HG02981 (cell line): ENCODE results near the gene RC3H2.
"Not testable (repeated sequence)": the region's sequence is repeated elsewhere in the genome, so short reads cannot be mapped to it uniquely, and the experiment has no call there.

ENCODE experiments used
- ATAC-seq: cut with Tn5 transposase; IDR thresholded peaks from one replicate; pipeline ENCODE4 v1.9.1; 2021; ENCODE audit warnings: mild to moderate bottlenecking, moderate library complexity; ENCODE audit not compliant: unreplicated experiment

The RC3H2 gene

DNA sequence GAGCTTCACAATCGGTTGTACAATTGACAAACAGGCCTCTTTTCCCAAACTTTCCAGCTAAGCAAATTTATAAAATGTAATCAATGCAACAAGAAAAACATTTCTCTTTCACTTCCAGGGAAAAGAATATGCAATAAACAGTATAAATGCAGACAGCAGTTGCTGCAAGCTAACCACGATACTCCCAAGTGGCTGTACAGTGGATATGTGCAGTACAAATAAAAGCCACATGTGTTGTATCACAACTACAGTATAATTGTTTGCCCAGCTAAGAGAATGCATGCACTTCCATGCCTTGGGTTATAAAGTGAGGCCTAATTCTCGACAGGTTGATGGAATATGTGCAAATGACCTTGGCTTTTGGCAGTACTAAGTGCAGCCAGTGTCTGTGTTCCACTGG, 60.0 kb downstream of the RC3H2 start:
- no peak for ATAC-seq

DNA sequence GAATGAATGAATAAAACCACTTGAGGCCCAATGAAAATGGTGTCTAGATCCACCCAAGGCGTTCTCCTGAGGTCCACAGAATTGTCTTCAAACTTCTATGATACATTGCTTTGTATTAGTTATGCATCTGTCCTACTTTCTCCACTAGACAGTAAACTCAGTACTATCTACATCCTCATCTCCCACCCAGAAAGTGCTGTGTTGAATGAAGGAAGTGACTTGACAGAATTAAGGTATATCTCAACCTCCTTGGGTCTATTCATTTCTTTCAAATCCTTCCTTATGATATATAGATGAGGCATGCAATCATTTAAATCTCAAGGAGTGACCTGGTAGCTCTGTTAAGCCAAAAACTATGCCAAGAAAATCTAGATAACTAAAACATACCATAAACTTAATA, 61.0 kb downstream of the RC3H2 start:
- ATAC-seq: no peak

DNA sequence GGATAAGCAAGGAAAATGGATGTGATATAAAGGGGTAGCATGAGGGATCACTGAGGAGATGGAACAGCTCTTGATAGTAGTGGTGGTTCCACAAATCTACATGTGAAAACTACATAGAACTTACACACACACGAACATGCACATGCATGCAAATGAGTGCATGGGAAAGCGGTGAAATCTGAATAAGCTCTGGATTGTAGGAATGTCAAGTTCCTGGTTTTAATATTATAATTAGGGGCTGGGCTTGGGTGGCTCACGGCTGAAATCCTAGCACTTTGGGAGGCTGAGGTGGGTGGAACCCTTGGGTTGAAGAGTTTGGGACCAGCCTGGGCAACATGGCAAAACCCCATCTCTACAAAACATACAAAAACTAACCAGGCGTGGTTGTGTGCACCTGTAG, 63.7 kb downstream of the RC3H2 start:
- ATAC-seq: no peak

DNA sequence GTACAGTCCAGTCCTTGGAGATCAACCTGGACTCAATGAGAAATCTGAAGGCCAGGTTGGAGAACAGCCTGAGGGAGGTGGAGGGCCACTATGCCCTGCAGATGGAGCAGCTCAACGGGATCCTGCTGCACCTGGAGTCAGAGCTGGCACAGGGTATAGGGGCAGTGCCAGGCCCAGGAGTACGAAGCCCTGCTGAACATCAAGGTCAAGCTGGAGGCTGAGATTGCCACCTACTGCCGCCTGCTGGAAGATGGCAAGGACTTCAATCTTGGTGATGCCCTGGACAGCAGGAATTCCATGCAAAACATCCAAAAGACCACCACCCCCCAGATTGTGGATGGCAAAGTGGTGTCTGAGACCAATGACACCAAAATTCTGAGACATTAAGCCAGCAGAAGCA, 66.7 kb downstream of the RC3H2 start:
- not testable (repeated sequence) for ATAC-seq

DNA sequence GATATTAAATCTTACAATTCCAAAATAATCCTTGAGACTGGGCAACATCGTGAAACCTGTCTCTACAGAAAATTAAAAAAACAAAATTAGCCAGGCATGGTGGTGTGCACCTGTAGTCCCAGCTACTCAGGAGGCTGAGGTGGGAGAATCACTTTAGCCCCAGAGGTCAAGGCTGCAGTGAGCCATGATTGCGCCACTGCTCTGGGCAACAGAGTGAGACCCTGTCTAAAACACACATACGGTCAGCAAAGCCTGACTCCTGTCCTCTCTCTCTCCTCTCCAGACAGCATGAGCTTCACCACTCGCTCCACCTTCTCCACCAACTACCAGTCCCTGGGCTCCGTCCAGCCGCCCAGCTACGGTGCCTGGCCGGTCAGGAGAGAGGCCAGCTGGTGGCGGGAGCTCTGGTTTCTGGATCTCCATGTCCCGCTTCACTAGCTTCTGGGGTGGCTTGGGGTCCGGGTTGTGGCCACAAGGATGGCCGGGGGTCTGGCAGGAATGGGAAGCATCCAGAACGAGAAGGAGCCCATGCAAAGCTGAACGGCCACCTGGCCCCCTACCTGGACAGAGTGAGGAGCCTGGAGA, 67.8 kb downstream of the RC3H2 start:
- no peak for ATAC-seq

DNA sequence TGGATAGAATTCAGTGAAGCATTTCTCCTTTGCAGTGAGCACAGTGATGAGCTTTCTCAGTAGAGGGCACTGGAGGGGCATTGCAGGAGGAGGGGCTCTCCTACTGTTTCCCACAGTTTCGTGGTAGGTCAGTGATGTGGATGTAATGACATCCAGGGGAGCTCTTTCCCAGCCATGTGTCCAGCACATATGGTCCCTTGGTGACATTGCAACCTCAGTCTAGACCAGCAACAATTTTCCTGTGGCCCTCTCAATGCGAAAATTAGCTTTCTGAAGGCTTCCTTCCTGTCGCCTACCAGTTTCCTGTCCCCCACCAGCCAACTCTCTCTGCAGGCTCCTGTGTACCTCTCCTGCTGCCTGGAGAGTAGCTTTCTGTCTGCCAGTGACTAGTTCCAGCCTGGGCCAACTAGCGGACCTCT, 69.8 kb downstream of the RC3H2 start:
- ATAC-seq: no peak

DNA sequence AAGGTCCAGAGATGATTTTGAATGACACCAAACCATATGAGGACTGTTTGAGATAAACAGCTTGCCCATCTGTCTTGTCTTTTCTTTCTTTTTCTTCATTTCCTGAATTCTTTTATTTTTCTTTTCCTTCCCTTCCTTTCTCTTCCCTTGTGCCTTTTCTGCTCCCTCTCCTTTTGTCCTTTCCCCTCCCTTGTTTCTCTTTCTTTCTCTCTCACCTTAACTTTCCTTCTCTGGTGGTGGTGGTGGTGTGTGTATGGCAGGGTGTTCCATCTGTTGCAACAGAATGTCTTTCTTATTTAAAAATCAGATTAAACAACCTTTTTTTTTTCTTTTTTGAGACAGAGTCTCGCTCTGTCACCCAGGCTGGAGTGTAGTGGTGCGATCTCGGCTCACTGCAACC, 73.0 kb downstream of the RC3H2 start:
- ATAC-seq: no peak

DNA sequence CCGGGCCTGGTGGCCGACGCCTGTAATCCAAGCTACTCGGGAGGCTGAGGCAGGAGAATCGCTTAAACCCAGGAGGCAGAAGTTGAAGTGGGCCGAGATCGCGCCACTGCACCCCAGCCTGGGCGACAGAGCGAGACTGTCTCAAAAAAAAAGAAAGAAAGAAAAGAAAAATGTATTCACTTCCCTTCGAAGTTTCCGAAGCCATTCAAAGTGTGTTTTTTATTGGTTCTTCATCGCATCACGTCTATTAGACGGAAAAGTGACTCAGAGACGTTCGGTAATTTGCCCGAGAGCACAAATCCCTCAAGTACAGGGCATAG, 76.2 kb downstream of the RC3H2 start:
- not testable (repeated sequence) for ATAC-seq

DNA sequence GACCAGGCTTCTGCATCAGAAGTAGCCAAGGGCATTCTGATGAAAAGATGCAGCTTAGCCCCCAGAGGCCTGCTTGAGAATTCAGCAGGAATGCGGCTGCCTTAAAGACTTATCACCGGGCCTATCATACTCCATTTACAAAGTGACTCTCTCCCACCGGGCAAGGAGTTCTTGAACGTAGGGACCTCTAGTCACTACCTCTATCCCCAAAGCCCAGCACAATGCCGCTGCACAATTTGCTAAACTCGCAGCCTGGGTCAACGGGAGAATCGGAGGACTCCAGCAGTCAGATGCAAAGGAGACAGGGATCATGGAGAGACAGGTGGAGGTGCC, 77.4 kb downstream of the RC3H2 start:
- ATAC-seq: peak; percentile 20

DNA sequence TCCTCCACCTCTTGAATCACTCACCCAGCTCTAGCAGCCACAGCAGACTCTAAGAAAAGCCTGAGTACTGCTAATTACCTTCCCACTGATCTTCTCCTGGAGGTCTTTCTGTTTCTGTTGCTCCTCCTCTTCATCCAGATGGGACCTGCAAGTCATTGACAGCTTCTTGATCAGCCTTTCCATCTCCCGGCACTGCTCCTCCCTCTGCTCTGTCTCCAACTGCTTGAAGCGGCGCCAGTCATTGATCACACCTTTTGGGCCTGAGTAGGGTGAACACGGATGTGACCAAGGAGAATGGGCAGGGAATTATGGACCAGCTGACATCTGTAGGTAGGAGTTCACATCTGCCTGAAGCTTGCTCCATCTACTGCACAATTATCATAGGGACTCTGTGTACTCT, 82.2 kb downstream of the RC3H2 start:
- no peak for ATAC-seq

DNA sequence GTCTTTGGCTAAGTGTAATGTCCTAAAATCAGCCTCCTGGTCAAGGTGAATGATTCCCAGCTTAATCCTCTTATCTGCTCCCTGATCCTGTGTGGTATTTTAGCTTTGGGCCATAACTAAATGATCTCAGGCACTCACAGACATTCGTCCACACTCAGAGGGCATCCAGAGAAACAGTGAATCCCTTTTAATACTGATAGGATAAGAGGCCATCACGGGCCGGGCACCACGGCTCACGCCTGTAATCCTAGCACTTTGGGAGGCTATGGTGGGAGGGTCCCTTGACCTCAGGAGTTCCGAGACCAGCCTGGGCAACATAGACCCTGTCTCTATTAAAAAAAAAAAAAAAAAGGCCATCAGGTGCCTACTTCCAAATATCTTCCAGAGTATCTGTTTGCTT, 83.1 kb downstream of the RC3H2 start:
- no peak for ATAC-seq

DNA sequence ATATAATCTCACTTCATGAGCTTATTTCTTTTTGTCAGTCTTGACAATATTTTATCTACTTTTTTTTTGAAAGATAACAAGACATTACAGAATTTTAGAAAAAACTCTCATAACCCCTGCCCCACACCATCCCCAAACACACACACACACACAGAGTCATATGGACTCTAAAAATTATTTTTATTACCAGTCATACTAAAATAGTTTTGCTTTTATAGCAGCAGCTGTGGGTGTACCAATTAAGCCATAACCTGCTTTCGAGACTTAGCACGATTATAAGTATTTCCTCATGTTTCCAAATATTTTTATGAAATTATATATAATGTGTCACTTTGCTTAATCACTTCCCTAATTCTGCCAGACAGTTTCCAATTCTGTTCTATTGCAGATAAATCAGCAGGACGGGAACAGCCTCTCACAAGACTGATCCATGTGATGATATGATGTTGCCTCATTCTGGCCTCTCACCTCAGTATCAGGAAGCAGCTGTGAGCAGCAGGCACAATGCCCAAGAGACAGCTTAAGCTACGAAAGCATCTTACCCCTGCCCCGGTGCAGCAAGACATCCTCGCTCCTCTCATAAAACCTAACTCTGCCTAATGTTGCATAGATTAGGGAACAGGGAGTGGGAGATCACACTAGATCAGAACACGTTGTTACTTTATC, 83.7 kb downstream of the RC3H2 start:
- ATAC-seq: no peak

DNA sequence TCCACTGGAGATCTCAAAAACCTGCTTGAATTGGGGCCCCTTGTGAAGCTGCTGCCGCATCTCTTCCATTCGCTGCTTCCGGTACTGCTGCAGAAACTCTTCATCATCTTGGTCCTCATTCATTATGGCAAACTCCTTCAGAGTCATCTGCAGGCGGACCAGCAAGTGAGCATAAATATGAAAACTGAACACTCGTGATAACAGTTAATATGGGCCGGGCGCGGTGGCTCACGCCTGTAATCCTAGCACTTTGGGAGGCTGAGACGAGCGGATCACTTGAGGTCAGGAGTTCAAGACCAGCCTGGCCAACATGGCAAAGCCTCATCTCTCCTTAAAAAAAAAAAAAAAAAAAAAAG, 84.7 kb downstream of the RC3H2 start:
- no peak for ATAC-seq

DNA sequence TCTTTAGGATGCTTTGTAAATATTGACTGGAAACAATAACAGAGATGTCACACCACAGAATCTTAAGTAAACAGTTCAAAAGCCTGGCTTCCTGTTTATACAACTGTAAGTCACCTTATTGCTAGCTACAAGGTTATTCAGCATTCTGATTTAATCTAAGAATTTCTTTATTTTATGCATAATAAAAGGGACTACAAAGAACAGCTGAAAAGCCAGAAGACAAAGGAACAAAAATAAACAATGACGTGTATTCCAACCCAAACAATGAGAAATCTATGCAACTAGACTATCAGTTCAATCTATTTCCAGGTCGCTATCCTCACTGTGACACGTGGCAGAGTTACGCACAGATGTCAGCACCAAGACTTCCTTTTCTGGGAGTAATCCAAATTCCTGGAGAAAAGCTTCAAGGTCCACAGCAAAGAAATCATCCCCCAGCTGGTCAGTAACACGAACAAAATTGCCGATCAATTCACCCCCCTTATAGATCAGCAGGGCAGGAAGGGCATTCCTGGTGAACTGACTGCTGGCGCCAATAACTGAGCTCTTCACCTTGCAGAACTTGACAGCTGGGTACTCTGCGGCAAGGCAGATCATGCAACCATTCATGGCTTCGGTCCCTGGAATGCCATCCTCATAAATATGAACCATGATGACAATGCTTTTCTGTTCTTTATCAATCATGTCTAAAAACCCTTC, 85.2 kb downstream of the RC3H2 start:
- ATAC-seq: no peak

DNA sequence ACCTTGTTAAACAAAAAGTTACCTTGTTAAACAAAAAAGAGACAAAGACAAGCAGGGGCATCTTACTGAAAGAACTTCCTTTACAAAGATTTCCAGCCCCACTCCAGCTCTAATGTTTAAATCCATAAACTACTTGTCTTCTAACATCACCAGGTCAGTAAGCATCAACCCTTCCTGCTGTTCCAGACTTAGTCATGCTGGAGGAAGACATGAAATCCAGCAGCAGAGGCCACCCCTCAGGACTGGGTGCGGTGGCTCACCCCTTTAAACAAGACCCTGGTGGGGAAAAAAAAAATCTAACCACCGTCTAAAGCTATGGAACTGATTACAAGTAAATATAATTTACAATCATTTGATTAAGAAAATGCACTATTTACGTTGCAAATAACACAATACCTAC, 85.8 kb downstream of the RC3H2 start:
- no peak for ATAC-seq

DNA sequence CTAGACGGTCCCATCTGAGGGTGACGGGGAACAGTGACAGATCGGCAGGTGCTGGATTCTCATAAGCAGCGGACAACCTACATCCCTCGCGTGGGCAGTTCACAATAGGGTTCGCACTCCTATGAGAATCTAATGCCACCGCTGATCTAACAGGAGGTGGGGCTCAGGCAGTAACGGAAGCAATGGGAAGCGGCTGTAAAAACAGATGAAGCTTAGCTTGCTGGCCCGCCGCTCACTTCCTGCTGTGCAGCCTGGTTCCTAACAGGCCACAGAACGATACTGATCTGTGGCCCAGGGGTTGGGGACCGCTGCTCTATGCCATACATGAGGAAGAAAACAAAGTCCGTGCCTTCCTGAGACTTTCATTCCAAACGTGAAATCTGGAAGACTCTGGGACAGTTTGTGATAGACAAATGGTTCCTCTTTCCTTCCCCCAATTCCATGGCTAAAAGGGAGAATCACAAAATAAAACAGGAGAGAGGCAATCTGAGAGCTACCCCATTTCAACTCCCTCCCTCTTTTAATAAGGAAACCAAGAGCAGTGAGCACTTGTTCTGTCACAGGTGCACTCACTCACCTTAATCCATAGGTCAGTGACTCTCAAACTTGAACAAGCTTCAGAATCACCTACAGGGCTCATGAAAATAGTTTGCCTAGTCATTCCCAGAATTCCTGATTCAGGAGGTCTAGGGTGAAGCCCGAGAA, 88.8 kb downstream of the RC3H2 start:
- ATAC-seq: peak; percentile 65

DNA sequence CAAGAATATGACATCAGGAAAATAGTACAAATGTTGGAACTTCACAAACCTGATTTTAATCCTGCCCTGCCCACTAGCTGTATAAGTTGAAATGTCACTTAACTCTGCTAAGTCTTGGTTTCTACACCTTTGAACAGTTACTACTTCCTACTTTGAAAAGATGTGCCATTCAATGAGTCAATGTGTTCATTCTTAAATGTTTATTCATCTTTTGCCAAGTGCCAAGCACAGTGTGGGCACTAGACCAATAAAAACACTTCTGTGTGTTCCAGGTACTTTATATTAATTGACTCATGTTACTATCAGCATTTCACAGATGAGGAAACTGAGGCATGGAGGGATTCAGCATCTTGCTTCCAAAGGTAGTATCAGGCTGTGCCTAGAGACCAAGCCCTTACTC, 89.6 kb downstream of the RC3H2 start:
- no peak for ATAC-seq

DNA sequence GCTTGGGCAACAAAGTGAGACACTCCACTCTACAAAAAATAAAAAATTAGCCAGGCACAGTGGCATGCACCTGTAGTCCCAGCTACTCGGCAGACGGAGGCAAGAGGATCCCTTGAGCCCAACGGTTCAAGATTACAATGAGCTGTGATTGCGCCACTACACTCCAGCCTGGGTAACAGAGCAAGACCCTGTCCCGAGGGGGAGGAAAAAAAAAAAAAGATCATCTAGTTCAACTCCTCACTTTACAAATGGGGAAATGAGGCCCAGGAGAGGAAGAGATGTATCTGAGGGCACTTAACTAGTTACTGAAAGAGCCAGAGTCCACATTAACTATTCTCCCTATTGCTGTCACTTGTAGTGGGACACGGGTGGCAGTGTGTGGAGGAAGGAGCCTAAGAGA, 90.6 kb downstream of the RC3H2 start:
- no peak for ATAC-seq

DNA sequence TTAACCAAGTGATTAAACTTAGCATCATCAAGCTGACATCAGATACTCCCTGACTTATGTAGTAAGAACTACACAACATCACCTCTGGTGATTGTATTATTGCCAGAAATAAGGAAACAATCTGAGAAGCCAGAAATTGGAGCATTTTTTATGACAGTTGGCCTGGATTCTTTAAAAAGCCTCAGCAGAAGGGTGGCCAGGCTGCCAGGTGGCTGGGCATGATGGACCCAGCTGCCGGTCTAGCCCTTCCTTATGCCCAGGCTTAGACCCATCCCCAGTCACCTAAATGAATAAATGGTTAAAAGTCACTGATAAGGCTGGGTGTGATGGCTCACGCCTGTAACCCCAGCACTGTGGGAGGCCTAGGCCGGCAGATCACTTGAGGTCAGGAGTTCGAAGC, 92.4 kb downstream of the RC3H2 start:
- no peak for ATAC-seq

DNA sequence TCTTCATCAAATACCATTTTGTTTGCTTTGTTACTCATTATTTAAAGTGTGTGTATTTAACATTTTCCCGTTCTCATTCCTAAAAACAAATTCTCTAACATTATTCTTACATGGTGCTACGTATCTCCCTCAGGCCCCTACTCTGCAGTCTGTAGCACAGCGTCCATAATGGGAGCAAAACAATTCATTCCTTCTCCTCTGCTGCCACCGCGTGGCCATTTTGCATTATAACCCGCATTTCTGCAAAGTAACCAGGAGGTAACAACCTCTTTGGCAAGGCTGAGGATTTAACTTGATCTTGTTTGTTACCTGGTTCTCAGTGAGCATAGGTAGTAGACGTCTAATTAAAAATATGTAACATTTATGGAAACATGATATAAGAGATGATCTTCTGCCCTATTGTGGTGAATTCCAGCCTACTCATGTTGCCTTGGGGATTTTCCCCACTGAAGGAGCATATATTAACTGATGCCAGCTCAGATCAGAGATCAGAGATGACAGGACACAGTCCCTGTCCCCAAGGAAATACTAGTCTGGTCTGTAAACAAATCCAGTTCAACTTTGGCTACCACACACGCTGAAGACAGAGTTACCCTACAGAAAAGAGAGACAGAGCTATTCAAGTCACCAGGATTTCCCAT, 94.7 kb downstream of the RC3H2 start:
- peak; percentile 73 for ATAC-seq

DNA sequence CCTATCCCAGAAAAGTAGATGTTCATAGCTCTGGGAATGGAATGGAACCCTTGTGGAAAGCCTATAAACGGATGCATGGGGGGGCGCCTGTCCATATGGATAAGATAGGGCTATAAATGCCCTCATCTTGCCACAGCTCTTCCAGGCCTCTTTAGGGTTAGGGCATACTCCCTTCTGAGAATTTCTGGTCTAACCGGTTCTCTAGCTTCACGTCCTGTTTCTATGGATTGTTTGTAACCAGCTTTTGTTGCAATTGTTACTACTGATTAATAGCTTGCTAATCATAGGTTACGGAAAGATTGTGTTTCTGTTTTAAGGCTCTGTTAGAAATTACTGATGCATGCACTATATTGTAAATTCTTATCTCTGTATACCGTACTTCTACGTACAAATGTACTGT, 95.9 kb downstream of the RC3H2 start:
- not testable (repeated sequence) for ATAC-seq

DNA sequence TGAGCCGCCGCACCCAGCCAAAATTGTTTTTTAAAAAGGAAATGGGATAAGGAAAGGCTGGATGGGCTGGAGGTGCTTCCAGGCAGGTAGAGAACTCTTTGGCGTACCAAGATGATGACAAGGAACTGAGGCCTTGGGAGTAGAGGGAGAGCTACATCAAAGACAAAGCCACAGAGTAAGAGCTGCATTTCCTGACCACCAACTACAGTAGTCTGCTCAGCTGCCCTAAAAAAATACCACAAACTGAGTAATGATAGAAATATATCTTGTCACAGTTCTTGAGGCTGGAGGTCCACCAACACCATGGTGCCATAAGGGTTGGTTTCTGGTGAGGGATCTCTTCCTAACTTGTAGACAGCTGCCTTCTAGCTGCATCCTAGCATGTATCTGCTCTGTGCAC, 97.0 kb downstream of the RC3H2 start:
- no peak for ATAC-seq
